Activated CD8-positive, alpha-beta T cell treated with anti-CD3 and anti-CD28 coated beads for 36 hours (primary cell): Measurements from ENCODE around the gene PIGS. TPM values are rescaled to one million over a fixed set of nuclear protein-coding genes. Genes with fewer than 3 reads are reported as not detected.

Source experiments
- ATAC-seq: fragments of 200-7000 bp; cut with Tn5 transposase; one replicate; pipeline ENCODE4 v1.10.0; 2021; ENCODE audit warnings: mild to moderate bottlenecking, moderate library complexity
- CTCF ChIA-PET: fragments of 350-600 bp; sonication (Branson Sonifier 250); formaldehyde crosslinking; loops from one replicate; lab custom pipeline; 2021; ENCODE audit warnings: antibody characterized with exemption; lab: Charles Lee
- POLR2A ChIA-PET: fragments of 350-600 bp; sonication (Branson Sonifier 250); formaldehyde crosslinking; loops from one replicate; lab custom pipeline; 2021; ENCODE audit warnings: antibody characterized with exemption; lab: Charles Lee
- DNase-seq: peaks from one replicate; pipeline ENCODE4 v3.0.0-alpha.2; 2020
- H3K27ac Mint-ChIP-seq: one replicate; pipeline ENCODE4 v1.8.0; 2021; ENCODE audit warnings: mild to moderate bottlenecking, mixed read lengths
- H3K27me3 Mint-ChIP-seq: one replicate; pipeline ENCODE4 v1.8.0; 2021; ENCODE audit warnings: mixed read lengths
- H3K36me3 Mint-ChIP-seq: one replicate; pipeline ENCODE4 v1.8.0; 2021; ENCODE audit warnings: low read depth, mixed read lengths
- H3K4me1 Mint-ChIP-seq: one replicate; pipeline ENCODE4 v1.8.0; 2021; ENCODE audit warnings: low read depth, mixed read lengths
- H3K4me3 Mint-ChIP-seq: one replicate; pipeline ENCODE4 v1.8.0; 2021; ENCODE audit warnings: mild to moderate bottlenecking, moderate library complexity, mixed read lengths
- H3K9me3 Mint-ChIP-seq: one replicate; pipeline ENCODE4 v1.8.0; 2021; ENCODE audit warnings: mixed read lengths
- intact Hi-C: fragments of 100-400 bp; cut with micrococcal nuclease; formaldehyde crosslinking; loops from one replicate; pipeline ENCODE4 v1.10.0; 2022
- total RNA-seq, 2 experiments: library from RNA; stranded (reverse); gene quantifications; one replicate each; pipeline ENCODE4 v1.2.3, GENCODE V29; 2021
- TF ChIP-seq, protein P1 (sequence below): fragments of 200-600 bp; IDR thresholded peaks from one replicate; pipeline ENCODE4 v1.8.0; 2022; ENCODE audit warnings: antibody characterized with exemption, mild to moderate bottlenecking

The PIGS gene
- total RNA-seq, 2 experiments from 2014 or later = 33.8 to 36.9 TPM

DNA sequence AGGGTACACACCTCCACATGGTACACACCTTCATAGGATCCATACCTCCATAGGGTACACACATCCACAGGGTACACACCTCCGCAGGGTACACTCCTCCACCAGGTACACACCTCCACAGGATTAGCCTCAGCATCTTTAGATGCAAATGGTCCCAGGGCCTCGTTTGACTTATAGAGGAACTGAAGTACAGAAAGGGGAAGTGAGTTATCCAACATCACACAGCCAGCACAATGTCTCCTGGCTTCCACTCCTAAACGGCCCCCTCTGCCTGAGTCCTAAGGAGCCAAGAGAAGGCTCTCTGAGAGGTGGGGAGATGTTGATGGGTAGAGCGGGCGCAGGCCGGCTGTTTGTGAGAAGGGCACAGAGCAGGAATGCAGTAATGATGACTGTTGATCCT lies 53.2 kb downstream of the PIGS start:
- ATAC-seq (no peak), DNase-seq (no peak)
- Mint-ChIP-seq H3K27me3 (no peaks in the 10 kb centered on the region), H3K4me1 (no peaks in the 10 kb centered on the region), H3K9me3 (no peaks in the 10 kb centered on the region), H3K27ac (no peak overlapping the region), H3K4me3 (no peak overlapping the region), H3K36me3 (no peaks in the 10 kb centered on the region)
- TF ChIP-seq, protein P1, sequence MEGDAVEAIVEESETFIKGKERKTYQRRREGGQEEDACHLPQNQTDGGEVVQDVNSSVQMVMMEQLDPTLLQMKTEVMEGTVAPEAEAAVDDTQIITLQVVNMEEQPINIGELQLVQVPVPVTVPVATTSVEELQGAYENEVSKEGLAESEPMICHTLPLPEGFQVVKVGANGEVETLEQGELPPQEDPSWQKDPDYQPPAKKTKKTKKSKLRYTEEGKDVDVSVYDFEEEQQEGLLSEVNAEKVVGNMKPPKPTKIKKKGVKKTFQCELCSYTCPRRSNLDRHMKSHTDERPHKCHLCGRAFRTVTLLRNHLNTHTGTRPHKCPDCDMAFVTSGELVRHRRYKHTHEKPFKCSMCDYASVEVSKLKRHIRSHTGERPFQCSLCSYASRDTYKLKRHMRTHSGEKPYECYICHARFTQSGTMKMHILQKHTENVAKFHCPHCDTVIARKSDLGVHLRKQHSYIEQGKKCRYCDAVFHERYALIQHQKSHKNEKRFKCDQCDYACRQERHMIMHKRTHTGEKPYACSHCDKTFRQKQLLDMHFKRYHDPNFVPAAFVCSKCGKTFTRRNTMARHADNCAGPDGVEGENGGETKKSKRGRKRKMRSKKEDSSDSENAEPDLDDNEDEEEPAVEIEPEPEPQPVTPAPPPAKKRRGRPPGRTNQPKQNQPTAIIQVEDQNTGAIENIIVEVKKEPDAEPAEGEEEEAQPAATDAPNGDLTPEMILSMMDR = no peak
- POLR2A ChIA-PET = no interaction called here
- intact Hi-C loops = no loop called here
- CTCF ChIA-PET = no interaction called here

DNA sequence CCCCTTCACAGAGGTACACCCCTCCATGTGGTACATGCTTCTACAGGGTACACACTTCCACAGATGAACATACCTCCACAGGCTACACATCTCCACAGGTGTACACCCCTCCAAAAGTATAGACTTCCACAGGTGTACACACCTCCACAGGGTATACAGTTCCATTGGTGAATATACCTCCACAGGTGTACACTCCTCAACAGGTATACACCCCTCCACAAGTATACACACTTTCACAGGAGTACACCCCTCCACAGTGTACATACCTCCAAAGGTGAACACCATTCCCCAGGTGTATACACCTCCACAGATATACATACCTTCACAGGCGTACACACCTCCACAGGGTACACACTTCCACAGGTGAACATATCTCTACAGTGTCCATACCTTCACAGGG lies 55.8 kb downstream of the PIGS start:
- Mint-ChIP-seq H3K27ac (no peak overlapping the region), H3K4me3 (no peak overlapping the region), H3K27me3 (peaks cover 4% of the 10 kb centered on the region), H3K36me3 (no peaks in the 10 kb centered on the region), H3K4me1 (no peaks in the 10 kb centered on the region), H3K9me3 (no peaks in the 10 kb centered on the region)
- DNase-seq (no peak), ATAC-seq (no peak)
- intact Hi-C loops = no loop called here
- ChIA-PET CTCF (no interaction called here), POLR2A (no interaction called here)
- TF ChIP-seq, protein P1 = no peak

DNA sequence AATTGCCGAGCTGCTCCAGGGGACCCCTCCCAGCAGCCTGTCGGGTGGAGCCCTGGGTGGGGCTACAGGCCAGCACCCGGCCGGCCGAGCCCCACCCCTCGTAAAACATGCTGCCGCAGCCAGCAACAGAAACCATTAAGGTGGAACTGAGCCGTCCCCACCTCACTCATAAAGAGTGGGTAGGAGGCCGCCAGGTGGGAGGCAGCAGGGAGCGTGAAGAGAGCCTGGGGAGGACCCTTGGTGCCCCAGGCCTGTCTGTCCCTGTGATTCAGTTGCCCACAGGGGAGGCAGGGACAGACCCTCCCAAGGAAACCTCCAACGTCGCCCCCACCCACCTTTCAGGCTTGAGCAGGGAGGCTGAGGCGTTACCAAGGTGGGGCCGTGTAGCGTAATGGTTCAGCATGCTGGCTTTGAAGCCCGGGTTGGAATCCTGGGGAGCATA lies 56.7 kb downstream of the PIGS start:
- DNase-seq (no peak), ATAC-seq (no peak)
- Mint-ChIP-seq H3K27ac (no peak overlapping the region), H3K9me3 (no peaks in the 10 kb centered on the region), H3K27me3 (peaks cover 11% of the 10 kb centered on the region), H3K4me1 (no peaks in the 10 kb centered on the region), H3K36me3 (no peaks in the 10 kb centered on the region), H3K4me3 (no peak overlapping the region)
- intact Hi-C loops = no loop called here
- TF ChIP-seq, protein P1 = no peak
- POLR2A ChIA-PET = no interaction called here
- CTCF ChIA-PET = no interaction called here

DNA sequence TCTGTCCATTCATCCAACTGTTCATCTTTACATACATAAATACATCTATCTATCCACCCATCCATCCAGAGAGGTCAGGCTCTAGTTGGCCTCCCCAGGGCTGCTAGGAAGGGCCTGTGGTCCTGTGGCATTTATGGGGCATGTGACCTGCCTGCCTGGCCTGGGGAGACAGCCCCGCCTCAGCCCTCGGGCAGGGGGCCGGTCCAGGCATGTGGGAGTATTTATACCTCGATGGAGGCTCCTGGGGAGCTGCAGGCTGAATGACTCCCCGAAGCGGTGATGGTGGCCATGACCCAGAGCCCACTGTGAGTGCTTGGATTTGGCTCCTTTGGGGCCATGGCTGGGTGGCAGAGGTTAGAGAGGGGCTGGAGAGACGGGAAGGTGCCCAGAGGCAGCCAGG lies 57.8 kb downstream of the PIGS start:
- ATAC-seq (no peak), DNase-seq (no peak)
- H3K27ac Mint-ChIP-seq = no peak overlapping the region
- H3K27me3 Mint-ChIP-seq = peaks cover 15% of the 10 kb centered on the region
- H3K4me1 Mint-ChIP-seq = no peaks in the 10 kb centered on the region
- intact Hi-C loops = no loop called here
- TF ChIP-seq, protein P1 = no peak
- ChIA-PET CTCF (interaction anchor here (2.4 kb wide), 1 partner anchor 27 kb away, joined by 8 read pairs; no protein-coding TSS in a partner anchor), POLR2A (no interaction called here)
- no peaks in the 10 kb centered on the region for H3K9me3 Mint-ChIP-seq
- H3K36me3 Mint-ChIP-seq = no peaks in the 10 kb centered on the region
- no peak overlapping the region for H3K4me3 Mint-ChIP-seq

DNA sequence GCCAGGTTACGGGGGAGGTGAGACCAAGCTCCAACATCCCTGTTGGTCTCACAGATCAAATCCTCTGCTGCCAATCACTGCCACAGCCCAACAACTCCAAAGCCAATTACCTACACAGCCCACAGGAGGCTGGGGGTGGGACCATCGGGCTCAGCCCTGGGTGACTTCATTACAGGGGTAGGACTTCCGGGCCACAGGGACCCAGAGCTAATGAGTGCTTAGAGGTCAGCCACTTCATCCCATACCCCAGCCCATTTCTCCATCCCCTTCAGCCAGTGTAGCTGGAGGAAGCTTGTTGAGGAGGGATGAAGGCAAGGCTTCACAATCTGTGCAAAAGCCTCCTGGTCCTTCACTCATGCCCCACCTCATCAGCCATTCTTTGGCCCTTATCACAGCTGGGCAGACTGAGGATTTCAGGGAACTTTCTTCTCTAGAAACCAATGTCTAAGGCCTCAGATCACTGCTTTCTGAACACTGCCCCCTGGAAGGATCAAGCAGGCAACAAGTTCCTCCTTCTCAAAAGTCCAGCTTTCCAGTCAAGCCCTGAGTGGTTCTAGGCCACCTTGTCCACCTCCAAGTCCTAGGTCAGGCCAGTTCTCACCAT lies 59.4 kb downstream of the PIGS start:
- no peak for DNase-seq
- CTCF ChIA-PET = interaction anchor here (0.9 to 2.4 kb wide), 2 partner anchors 9 to 29 kb away, joined by 3 to 8 read pairs; no protein-coding TSS in a partner anchor
- no peak for ATAC-seq

More for the DNA sequence above, 59.4 kb downstream of the PIGS start:
- Mint-ChIP-seq H3K4me1 (no peaks in the 10 kb centered on the region), H3K36me3 (no peaks in the 10 kb centered on the region), H3K27ac (no peak overlapping the region), H3K9me3 (no peaks in the 10 kb centered on the region), H3K27me3 (peaks cover 21% of the 10 kb centered on the region), H3K4me3 (no peak overlapping the region)
- intact Hi-C loops = no loop called here
- POLR2A ChIA-PET = no interaction called here
- TF ChIP-seq, protein P1 = no peak
